Effector CD4-positive, alpha-beta T cell (primary cell): ENCODE measurements around the gene DYNC1H1.
"Not testable (repeated sequence)": the region's sequence is repeated elsewhere in the genome, so short reads cannot be mapped to it uniquely, and the experiment has no call there.

Experiments used
- DNase-seq: peaks from one replicate; pipeline ENCODE4 v3.0.0-alpha.2; 2020

DYNC1H1 gene

DNA sequence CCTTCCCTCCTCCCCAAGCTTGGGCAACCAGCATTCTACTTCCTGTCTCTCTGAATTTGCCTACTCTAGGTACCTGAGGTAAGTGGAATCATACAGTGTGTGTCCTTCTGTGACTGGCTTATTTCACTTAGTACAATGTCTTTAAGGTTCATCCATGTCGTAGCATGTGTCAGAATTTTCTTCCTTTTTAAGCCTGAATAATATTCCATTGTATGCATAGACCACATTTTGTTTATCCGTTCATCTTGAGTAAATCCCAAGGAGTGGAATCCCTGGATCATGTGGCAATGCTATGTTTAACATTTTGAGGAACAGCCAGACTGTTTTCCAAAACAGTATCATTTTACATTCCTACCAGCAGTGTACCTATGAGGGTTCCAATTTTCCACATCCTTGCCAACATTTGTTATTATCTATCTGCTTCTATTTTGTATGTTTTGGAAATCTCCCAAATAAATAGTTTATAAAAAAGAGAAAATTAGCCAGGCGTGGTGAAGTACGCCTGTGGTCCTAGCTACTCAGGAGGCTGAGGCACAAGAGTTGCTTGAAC lies 110.1 kb downstream of the DYNC1H1 start:
- DNase-seq: no peak

DNA sequence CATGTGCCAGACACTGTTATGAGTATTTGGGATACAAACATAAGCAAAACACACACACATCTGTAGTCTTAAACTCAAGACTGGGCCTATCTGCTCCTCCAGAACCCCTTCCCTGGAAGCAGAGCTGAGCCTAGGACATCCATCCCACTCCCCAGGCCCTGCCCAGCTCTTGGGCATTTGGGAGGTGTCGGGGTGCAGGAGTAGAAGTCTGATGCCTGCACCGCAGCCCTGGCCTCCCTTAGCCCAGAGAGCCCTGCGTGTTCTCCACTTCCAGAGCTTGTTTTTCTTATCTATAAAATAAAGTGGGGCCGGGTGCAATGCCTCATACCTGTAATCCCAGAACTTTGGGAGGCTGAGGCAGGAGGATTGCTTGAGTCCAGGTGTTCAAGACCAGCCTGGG lies 110.8 kb downstream of the DYNC1H1 start:
- no peak for DNase-seq

DNA sequence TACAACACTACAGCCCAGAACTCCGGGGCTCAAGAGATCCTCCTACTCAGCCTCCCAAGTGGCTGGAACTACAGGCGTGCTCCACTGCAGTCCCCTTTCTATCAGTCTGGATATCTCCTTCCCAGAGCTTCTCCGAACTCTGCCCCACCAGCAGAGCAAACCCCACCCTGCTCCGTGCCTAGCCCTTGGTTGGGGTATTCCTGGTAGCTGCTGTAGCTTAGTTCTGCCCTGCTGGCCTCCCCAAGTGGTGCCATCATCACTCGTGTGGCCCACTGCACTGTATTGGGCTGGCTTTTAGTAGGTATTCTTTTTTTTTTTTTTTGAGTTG lies 113.0 kb downstream of the DYNC1H1 start:
- no peak for DNase-seq

DNA sequence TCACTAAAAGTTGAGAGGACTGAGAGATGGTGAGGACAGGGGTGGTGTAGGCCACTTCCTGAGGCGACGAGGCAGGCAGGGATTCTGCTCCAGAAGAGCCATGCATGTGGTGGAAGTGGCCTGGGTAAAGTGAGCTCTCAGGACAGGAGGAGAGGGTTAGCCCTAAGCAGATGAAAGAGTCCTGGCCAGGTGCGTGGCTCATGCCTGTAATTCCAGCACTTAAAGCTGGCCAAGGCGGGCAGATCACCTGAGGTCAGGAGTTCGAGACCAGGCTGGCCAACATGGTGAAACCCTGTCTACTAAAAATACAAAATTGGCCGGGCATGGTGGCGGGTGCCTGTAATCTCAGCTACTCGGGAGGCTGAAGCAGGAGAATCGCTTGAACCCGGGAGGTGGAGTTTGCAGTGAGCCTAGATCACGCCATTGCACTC lies 114.0 kb downstream of the DYNC1H1 start:
- DNase-seq: not testable (repeated sequence)

GRCh38 chr14:102078831-102079699 lies 114.7 kb downstream of the DYNC1H1 start:
- DNase-seq: no peak

DNA sequence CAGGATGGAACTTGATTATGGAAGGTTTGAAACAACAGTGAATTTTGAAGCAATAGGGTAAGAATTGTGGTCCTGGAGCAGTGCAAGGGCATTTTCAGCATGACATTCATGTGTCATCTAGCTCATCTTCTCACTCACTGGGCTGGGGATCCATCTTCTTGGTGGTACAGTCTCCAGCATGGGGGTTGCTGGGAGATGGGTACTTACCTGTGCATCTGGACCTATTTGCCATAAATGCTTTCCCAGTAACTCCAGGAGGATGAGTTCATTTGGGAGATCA lies 115.3 kb downstream of the DYNC1H1 start:
- no peak for DNase-seq

DNA sequence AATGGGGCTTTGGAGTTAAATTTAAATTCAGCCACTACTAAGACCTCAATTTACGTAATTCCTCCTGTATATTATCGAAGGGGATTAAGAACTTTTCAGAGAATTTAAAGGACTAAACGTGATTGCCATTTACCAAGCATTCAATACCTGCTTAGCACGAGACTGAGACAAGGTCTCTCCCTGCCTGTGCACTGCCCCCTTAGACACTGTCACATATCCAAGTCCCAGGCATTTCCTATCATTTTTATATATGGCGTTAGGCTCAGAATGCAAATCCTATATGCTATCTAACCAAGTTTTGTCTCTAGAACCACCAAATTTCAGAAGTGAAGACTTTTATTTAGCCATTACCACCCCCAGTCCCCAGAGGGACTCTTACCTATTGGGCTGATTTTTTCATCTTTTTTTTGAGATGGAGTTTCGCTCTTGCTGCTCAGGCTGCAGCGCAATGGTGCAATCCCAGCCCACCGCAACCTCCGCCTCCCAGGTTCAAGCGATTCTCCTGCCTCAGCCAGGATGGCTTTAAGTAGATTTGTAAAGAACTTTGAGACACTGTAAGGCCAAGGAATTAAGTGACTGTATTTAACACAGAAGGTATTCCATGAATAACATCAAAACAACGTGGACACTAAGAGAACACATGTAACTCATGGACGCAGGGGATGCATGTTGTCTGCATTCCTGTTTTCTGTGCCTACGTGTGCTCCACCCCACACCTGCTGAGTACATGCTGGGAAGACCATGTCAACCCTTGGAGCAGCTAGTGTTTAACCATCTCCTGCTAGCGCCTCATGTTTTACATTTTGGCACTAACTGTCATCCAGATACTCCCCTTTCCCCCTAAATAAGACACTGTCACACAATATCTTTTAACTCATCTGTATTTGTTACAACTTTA lies 116.1 kb downstream of the DYNC1H1 start:
- no peak for DNase-seq

- no peak for DNase-seq
Observed at GRCh38 chr14:102081231-102082080, 117.1 kb downstream of the DYNC1H1 start.

GRCh38 chr14:102084522-102084921 lies 120.1 kb downstream of the DYNC1H1 start:
- DNase-seq: not testable (repeated sequence)

DNA sequence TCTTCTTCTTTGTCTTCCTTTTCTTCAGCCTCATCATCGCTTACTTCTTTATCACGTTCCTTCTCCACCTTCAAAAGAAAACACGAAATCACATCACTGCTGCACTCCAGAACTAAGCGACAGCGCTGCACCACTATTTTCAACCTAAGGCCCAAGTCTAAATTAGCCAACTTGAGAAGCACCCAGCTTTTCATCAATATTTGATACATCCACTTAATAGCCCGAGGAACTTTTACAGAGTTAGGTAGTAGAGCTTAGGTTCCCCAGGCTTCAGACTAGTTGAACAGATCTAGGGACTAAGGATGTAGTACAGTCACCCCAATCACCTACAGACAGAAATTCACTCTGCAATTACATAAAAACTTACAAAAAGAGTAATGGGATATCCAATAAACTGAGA lies 120.6 kb downstream of the DYNC1H1 start:
- no peak for DNase-seq

DNA sequence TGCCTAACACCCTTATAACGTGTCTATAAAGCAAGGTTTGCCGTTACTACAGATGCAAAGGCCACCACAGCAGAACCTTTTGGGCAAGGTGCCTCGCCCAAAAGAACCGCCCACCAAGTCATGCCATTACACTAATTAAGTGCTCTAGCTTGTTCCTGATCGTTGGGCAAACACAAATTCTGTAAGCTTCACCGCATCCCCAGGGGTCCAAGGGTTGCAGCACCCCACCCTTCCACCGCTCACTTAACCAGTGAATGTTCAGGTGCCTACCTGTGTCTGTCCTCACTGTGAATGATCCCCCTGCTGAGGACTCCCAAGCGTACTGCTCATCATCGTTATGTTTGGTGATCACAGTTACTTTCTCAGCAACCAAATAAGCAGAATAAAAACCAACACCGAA lies 121.1 kb downstream of the DYNC1H1 start:
- DNase-seq: no peak

- DNase-seq: peak; percentile 54
Observed at GRCh38 chr14:102085948-102086708, 121.8 kb downstream of the DYNC1H1 start.

GRCh38 chr14:102086709-102086971 lies 122.3 kb downstream of the DYNC1H1 start:
- no peak for DNase-seq

GRCh38 chr14:102086972-102087761 lies 122.8 kb downstream of the DYNC1H1 start, which contains the start of gene HSP90AA1:
Gene HSP90AA1, minus strand, starts transcription at chr14:102087044. Its CDS starts 666 bp downstream, at chr14:102086378.
- peak; percentile 93 for DNase-seq

DNA sequence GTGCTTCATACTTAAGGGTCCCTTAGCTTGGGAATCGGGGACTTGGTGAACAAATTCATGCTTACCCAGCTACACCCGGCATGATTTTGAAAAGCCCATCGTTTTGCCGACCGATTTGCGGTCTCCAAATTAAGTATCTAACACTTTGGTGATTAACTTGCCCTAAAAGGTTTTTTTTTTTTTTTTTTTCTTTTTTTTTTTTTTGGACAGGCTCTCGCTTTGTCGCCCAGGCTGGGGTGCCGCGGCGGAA lies 123.3 kb downstream of the DYNC1H1 start:
- no peak for DNase-seq

DNA sequence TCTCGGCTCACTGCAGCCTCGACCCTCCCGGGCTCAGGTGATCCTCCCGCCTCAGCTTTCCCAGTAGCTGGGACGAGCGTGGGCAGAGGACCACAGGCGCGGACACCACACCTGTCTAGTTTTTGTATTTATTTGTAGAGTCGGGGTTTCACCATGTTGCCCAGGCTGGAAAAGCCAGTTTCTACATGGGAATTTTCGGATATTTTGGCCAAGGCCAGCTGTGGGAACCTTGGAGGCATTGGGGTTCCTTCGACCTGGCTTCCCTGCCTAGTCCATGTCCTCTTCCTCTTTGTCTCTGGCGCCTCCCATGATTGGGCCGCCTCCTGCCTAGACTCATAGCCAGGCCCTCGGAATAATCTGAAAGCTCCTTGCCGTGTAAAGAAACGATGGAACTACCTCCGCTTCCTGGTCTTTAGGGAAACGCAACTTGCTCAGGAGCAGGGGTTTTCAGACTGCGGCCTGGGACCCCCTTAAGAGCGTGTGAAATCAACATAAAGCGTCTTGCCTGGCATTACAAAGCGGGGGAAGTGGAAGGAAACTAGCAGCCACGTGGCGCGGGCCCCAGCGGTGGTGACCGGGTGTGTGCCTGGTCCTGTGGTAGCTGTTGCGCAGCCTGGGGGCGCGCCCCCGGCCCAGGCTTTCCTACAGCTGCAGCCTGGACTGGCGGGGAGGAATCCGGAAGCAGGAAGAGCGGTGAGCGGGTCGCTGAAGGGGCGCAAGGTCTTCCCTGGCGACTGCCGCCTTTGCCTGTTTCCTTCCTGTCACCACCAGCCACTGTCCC lies 123.8 kb downstream of the DYNC1H1 start:
- peak; percentile 14 for DNase-seq

DNA sequence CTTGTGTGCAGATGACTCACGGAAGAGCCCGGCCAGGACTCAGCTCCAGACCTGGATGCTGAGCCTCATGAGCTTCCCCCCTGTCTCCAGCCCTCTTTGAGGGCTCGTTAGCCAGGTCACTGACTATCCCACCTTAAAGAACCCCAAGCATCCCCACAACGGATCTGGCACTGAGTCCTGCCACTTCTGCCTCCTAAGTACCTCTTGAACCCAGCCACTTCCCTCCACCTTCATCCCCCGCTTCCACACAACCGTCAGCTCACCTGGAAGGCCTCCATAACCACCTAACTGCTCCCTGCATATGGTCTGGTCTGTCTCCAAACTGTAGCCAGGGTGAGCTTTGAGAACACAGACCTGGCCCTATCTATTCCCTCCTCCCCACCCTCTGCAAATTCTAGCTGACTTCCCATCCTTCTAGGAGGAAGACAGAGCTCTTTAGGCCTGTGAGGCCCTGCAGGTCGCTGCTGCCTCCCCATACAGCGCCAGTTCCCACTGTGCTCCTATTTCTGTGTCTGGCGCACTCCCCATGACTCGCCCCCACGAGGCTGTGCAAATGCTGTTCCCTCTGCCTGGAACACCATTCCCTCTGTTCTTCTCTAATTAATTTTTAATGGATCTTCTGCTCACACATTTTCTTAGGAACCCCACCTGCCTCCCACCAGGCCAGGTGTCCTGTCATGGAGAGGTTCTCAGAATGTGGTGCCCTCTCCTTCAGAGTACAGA lies 125.4 kb downstream of the DYNC1H1 start:
- no peak for DNase-seq

- no peak for DNase-seq
Observed at GRCh38 chr14:102090713-102091112, 126.3 kb downstream of the DYNC1H1 start.

DNA sequence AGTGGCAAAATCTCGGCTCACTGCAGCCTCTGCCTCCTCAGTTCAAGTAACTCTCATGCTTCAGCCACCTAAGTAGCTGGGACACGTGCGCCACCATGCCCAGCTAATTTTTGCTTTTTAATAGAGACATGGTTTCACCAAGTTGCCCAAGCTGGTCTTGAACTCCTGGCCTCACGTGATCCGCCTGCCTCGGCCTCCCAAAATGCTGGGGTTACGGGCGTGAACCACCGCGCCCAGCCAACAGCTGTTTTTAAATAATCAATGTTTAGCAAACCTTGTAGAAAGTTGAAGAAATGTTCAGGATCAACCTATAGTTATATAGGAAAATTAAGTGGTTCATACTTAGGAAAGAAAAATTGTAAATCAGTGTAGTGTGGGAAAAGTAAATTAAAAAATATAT lies 128.4 kb downstream of the DYNC1H1 start:
- no peak for DNase-seq

DNA sequence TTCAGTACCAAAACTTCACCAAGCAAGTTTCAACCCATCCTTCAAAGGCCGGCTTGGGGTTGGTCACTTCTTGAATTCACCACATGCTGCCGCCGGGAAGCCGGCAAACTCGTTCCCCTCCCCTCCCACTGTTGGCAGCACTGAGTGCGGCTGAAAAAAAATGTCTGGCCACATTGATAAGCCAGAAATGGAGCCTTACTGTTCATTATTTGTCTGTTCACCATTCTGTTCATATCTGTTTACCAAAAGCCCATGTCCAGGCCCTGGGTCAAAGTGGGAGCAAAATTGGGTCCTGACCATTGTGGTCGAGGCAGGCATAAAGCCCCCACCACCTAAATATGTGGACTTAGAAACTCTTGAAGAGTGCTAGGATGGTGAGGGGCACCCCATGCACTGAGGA lies 129.7 kb downstream of the DYNC1H1 start:
- no peak for DNase-seq
